Activated CD4-positive, alpha-beta memory T cell treated with anti-CD3 and anti-CD28 coated beads, Interleukin-2, amount 10 ng/mL, durations not matched to agents 7 days and 5 days (primary cell): Measurements from ENCODE around the gene KNSTRN. TPM values are rescaled to one million over a fixed set of nuclear protein-coding genes. Genes with fewer than 3 reads are reported as not detected.

Experiments used
- CTCF ChIA-PET: fragments of 350-600 bp; sonication (Branson Sonifier 250); formaldehyde crosslinking; loops from one replicate; lab custom pipeline; 2021; ENCODE audit warnings: antibody characterized with exemption, inconsistent platforms; lab: Charles Lee
- POLR2A ChIA-PET: fragments of 350-600 bp; sonication (Branson Sonifier 250); formaldehyde crosslinking; loops from one replicate; lab custom pipeline; 2021; ENCODE audit warnings: antibody characterized with exemption; lab: Charles Lee
- DNase-seq: peaks from one replicate; pipeline ENCODE4 v3.0.0-alpha.2; 2020
- H3K27ac Mint-ChIP-seq: one replicate; pipeline ENCODE4 v1.8.0; 2021; ENCODE audit warnings: mild to moderate bottlenecking, mixed read lengths
- H3K27me3 Mint-ChIP-seq: one replicate; pipeline ENCODE4 v1.8.0; 2021; ENCODE audit warnings: mixed read lengths
- H3K36me3 Mint-ChIP-seq: one replicate; pipeline ENCODE4 v1.8.0; 2021; ENCODE audit warnings: low read depth, mixed read lengths
- H3K4me1 Mint-ChIP-seq: one replicate; pipeline ENCODE4 v1.8.0; 2021; ENCODE audit warnings: mixed read lengths
- H3K4me3 Mint-ChIP-seq: one replicate; pipeline ENCODE4 v1.8.0; 2021; ENCODE audit warnings: mild to moderate bottlenecking, mixed read lengths
- H3K9me3 Mint-ChIP-seq: one replicate; pipeline ENCODE4 v1.8.0; 2021; ENCODE audit warnings: mixed read lengths
- total RNA-seq, 2 experiments: library from RNA; stranded (reverse); gene quantifications; one replicate each; pipeline ENCODE4 v1.2.3, GENCODE V29; 2021

Gene KNSTRN, protein sequence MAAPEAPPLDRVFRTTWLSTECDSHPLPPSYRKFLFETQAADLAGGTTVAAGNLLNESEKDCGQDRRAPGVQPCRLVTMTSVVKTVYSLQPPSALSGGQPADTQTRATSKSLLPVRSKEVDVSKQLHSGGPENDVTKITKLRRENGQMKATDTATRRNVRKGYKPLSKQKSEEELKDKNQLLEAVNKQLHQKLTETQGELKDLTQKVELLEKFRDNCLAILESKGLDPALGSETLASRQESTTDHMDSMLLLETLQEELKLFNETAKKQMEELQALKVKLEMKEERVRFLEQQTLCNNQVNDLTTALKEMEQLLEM
- 10 to 100 TPM; 54.2 to 54.3 TPM for total RNA-seq

DNA sequence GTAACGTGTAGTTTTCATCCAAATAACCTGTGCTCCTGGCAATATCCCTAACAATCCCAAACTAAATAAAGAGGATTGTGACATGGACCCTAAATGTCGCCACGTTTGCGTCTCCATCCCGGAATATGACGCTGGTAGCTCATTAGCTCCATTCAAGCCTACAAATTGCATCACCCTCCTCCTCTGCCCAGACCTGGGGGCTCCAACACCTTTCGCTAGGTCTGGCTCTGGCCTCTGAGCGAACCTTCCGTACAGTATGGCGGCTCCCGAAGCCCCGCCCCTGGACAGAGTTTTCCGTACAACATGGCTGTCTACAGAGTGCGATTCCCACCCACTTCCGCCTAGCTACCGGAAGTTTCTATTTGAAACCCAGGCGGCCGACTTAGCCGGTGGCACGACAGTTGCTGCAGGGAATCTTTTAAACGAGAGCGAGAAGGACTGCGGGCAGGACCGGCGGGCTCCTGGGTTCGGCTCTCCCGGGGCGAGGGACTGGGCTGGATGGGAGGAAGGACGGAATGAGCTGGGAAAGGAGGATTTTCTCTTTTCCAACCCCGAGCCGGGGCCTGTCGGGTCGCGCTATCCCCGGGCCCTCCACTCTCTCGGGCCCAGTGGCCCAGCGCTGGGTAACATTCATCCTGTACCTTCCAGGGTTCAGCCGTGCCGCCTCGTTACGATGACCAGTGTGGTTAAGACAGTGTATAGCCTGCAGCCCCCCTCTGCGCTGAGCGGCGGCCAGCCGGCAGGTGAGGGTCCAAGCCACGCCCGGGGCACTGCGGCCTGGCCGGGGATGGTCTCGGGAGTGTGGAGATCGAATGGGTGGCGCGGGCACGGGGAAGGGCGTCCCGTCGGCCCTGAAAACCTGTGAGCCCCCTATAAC is at the start of gene KNSTRN:
Gene KNSTRN, plus strand, starts transcription at position 142 of the 877 bp plus-strand sequence. Its CDS starts 115 bp downstream, at position 257.
- Mint-ChIP-seq H3K4me1 (peaks cover 32% of the 10 kb centered on the region), H3K4me3 (peak within 1 kb of the TSS; percentile 98), H3K9me3 (no peaks in the 10 kb centered on the region), H3K36me3 (peaks cover 39% of the 10 kb centered on the region), H3K27me3 (peaks cover 5% of the 10 kb centered on the region), H3K27ac (peak within 1 kb of the TSS; percentile 82)
- peak; percentile 94 for DNase-seq
- CTCF ChIA-PET: interaction anchor here (0.8 to 3.5 kb wide), 6 partner anchors 14 to 45 kb away, joined by 3 to 19 read pairs (median 4); no protein-coding TSS in a partner anchor
- POLR2A ChIA-PET: interaction anchor here (0.6 to 6.5 kb wide), 16 partner anchors 9 to 68 kb away, joined by 3 to 41 read pairs (median 4); partner anchors contain the start of gene IVD

DNA sequence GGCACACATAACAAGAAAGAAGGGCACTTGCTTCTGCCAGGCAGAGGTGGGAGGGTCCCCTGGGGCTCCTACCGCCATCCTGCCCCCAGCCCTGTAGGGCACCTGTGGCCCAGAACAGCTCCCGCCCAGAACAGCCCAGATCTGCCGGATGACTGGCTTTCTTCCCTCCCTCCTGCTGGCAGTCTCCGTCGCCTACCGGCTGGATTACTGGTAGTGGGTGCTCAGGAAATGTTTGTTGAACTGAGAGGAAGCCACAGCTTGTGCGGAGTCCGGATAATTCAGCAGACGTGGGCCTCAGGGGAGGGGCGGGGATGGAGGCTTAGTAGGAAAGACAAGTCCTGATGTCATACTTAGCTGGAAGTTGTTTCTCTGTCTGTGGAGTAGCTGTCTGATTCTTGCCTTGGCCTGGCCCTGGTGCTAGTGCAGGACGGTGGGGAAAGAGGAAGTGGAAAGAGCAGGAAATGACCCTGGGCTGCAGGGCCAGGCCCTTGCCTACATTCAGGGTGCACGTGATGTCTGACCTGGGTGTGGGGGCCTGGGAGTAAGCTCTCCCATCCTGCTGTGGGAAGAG is 48.5 kb upstream of the KNSTRN start:
- no peak for DNase-seq
- peaks cover 28% of the 10 kb centered on the region for H3K4me1 Mint-ChIP-seq
- ChIA-PET CTCF (interaction anchor here (1.1 to 9.9 kb wide), 8 partner anchors 9 to 89 kb away, joined by 3 to 122 read pairs (median 6); partner anchors contain the start of genes INAFM2 and PLCB2), POLR2A (interaction anchor here (1.0 to 5.2 kb wide), 4 partner anchors 9 to 54 kb away, joined by 3 to 37 read pairs (median 6); partner anchors contain the start of genes INAFM2 and PLCB2)
- no peak overlapping the region for H3K4me3 Mint-ChIP-seq
- no peaks in the 10 kb centered on the region for H3K27me3 Mint-ChIP-seq
- no peaks in the 10 kb centered on the region for H3K36me3 Mint-ChIP-seq
- peak overlapping the region; percentile 60 for H3K27ac Mint-ChIP-seq
- no peaks in the 10 kb centered on the region for H3K9me3 Mint-ChIP-seq

DNA sequence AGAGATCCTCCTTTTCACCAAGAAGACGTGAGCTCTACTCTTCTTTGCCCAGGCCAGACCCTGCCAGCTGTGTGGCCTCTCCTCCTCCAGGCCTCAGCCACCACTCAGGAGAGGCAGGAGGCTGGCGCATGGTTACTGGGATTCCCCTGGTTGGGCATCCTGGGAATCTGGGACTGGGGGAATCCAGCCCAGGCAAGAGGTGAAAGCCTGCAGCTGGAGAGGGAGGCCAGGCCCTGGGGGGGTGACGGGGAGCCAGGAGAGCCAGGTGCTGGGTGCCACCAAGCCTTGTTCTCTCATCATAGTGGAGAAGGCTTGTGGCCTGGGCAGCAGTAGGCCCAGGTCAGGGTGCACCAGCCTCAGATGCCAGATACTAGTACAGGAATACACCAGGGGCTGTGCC is 48.0 kb upstream of the KNSTRN start:
- H3K36me3 Mint-ChIP-seq: no peaks in the 10 kb centered on the region
- H3K9me3 Mint-ChIP-seq: no peaks in the 10 kb centered on the region
- H3K27ac Mint-ChIP-seq: no peak overlapping the region
- H3K4me3 Mint-ChIP-seq: no peak overlapping the region
- ChIA-PET POLR2A (interaction anchor here (1.0 to 5.2 kb wide), 3 partner anchors 9 to 26 kb away, joined by 3 to 37 read pairs (median 10); partner anchors contain the start of genes INAFM2 and PLCB2), CTCF (interaction anchor here (1.1 to 9.9 kb wide), 9 partner anchors 9 to 88 kb away, joined by 3 to 122 read pairs (median 6); partner anchors contain the start of genes INAFM2 and PLCB2)
- no peaks in the 10 kb centered on the region for H3K27me3 Mint-ChIP-seq
- no peak for DNase-seq
- H3K4me1 Mint-ChIP-seq: peaks cover 24% of the 10 kb centered on the region

DNA sequence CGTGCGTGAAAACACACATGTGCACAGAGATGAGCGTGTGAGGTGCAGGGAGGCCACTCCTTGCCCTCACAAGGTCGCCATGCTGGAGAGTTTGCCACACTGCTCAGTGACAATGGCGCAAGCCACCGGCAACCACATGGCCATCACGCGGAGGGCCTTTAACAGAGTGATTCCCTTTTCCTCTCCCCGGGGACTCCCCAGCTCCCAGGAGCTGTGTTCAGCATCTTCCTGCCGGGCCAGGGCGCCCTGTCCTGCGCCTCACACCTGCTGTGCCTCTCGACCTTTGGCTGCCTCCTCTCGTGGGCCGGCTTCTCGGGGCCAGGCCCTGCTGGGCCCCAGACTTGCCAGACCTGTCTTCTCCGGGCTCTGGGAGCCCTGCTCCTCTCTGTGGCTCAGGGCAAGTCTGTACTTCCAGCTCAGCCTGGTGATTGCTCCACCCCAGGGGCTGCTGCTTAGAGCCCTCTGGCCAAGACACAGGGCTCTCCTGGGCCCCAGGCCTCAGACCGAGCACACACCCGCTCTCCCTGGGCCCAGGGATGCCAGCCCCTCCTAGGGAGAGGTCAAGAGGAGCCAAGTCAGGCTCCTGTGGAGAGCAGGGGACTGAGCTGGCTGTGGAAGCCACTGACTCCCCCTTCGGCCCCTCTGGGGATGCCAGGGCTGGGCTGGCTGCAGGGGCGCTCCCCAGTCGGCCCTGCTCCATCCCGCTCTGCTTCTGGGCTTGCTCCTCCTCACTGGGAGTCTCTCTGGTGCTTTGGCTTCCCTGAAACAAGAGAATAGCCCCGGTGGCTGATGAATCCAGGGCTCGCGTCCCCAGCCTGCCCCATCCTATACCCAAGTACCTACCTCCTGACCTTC is 47.4 kb upstream of the KNSTRN start:
- H3K27ac Mint-ChIP-seq: no peak overlapping the region
- peaks cover 24% of the 10 kb centered on the region for H3K4me1 Mint-ChIP-seq
- no peak overlapping the region for H3K4me3 Mint-ChIP-seq
- H3K27me3 Mint-ChIP-seq: no peaks in the 10 kb centered on the region
- DNase-seq: no peak
- no peaks in the 10 kb centered on the region for H3K36me3 Mint-ChIP-seq
- H3K9me3 Mint-ChIP-seq: no peaks in the 10 kb centered on the region
- ChIA-PET CTCF (interaction anchor here (0.7 to 9.9 kb wide), 10 partner anchors 9 to 87 kb away, joined by 3 to 122 read pairs (median 6); partner anchors contain the start of genes INAFM2 and PLCB2), POLR2A (interaction anchor here (1.0 to 5.2 kb wide), 2 partner anchors 10 to 26 kb away, joined by 3 to 37 read pairs; partner anchors contain the start of gene PLCB2)

DNA sequence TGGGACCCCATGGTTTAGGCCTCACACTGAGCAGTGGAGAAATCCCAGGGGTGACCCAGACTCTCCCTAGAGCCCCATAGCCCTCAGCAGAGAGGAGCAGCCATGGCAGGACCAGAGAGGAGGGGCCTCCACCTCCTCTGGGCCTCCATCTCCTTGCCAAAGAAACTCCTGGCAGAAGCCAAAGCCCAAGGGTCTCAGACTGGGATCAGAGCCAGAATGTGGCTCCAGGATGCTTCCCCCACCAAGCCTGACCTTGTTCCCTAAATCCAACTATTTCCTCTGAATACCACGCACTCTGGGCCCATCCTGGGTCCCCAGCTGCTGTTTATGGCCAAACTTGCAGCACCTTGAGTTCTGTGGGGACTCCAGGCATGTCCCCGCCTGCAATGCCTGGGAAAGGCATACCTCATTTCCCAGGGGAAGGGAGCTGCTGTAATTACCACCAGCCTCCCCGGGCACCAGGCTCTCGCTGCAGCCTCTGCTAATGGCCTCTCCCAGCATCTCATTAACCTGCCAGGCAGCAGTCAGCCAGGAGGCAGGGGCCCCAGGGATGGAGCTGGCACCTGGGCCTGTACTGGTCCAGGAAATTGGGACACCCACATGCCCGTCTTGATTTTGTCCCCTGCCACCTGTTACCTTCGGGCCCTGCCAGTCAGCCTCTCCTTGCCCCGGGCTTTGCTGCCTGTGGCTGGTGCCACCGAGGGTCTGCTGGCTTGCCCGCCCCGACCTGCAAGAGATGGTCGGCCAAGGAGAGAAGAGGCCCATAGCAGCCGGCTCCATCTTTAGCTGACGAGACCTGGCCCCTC is 46.4 kb upstream of the KNSTRN start:
- Mint-ChIP-seq H3K4me3 (no peak overlapping the region), H3K27ac (no peak overlapping the region), H3K27me3 (no peaks in the 10 kb centered on the region), H3K4me1 (peaks cover 24% of the 10 kb centered on the region), H3K36me3 (no peaks in the 10 kb centered on the region), H3K9me3 (no peaks in the 10 kb centered on the region)
- ChIA-PET CTCF (interaction anchor here (0.7 to 9.9 kb wide), 13 partner anchors 9 to 118 kb away, joined by 3 to 157 read pairs (median 17); partner anchors contain the start of genes DISP2, INAFM2, IVD and PLCB2), POLR2A (interaction anchor here (0.8 to 5.2 kb wide), 4 partner anchors 8 to 27 kb away, joined by 3 to 37 read pairs (median 8); partner anchors contain the start of gene PLCB2)
- no peak for DNase-seq

DNA sequence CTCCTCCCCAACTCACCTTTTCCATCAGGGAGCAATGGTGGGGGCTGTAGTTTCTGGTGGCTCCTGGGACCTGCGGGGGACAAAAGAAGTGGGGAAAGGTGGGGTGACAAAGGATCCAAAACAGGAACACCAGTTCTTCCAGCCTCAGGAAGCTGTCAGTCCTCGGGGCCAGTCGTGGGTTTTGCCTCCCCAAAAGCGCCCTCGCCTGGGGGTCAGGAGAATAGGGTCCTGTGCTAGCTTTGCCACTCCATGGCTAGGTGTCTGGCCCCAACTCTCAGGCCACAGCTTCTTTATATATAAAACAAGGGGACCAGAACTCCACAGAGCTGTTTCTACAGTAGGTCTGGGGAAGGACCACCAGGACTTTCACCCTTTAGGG is 45.8 kb upstream of the KNSTRN start:
- CTCF ChIA-PET: interaction anchor here (0.9 to 9.9 kb wide), 15 partner anchors 8 to 171 kb away, joined by 3 to 157 read pairs (median 15); partner anchors contain the start of genes DISP2, INAFM2, IVD and PLCB2
- Mint-ChIP-seq H3K27ac (no peak overlapping the region), H3K4me1 (peaks cover 24% of the 10 kb centered on the region), H3K36me3 (no peaks in the 10 kb centered on the region), H3K4me3 (no peak overlapping the region), H3K9me3 (no peaks in the 10 kb centered on the region), H3K27me3 (no peaks in the 10 kb centered on the region)
- DNase-seq: no peak
- POLR2A ChIA-PET: interaction anchor here (0.8 to 5.2 kb wide), 4 partner anchors 9 to 28 kb away, joined by 3 to 37 read pairs (median 8); partner anchors contain the start of gene PLCB2

DNA sequence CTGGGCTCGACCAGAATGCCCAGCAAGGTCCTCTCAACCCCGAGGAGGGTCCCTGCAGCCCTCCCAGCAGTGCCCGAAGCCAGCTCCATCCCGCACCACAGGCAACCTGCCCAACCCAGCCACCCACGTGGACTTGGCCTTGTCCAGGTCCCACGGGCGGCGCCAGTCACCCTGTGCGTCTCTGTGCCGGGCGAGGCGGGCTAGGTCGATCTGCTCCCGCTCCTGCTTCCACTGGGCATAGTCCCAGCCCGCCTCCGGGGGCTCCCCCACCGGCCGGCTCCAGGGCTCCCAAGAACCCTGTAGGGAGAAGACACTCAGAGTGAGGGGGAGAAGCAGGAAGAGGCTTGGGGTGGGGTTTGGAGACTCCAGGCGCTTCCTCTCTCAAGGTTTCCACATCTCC is 44.9 kb upstream of the KNSTRN start:
- ChIA-PET CTCF (interaction anchor here (0.5 to 9.9 kb wide), 39 partner anchors 10 to 301 kb away, joined by 3 to 157 read pairs (median 4); partner anchors contain the start of genes ANKRD63, DISP2, INAFM2 and IVD), POLR2A (interaction anchor here (0.7 to 5.2 kb wide), 7 partner anchors 10 to 70 kb away, joined by 3 to 37 read pairs (median 4); partner anchors contain the start of genes INAFM2 and PLCB2)
- no peaks in the 10 kb centered on the region for H3K36me3 Mint-ChIP-seq
- DNase-seq: no peak
- H3K4me3 Mint-ChIP-seq: no peak overlapping the region
- H3K27me3 Mint-ChIP-seq: no peaks in the 10 kb centered on the region
- no peak overlapping the region for H3K27ac Mint-ChIP-seq
- peaks cover 24% of the 10 kb centered on the region for H3K4me1 Mint-ChIP-seq
- H3K9me3 Mint-ChIP-seq: no peaks in the 10 kb centered on the region

DNA sequence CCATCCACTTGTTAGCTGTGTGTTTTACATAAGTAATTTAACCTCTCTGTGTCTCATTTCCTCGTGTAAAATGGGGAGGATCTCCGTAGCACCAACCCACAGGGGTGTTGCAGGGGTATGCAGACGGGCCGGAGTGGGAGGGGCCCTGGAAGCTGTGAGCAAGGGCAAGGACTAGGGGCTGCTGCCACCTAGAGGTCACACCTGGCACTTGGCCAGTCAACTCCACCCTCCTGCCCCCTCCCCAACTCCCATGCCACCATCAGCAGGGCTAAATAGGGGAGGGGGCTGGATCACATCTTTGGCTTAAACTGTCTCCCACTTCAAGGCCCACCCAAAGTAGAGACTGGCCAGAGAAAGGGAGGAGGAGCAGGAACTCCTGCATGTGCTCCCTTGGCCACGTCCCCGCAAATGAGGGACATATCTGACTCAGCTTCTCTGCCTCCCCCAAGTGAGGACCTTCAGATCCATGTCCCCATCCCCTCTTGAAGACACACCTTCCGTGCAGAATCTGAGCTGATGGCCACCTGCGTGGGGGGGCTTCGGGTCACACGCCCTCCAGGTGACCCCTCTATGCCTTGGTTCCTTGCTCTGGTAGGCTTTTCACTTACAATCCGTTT is 44.4 kb upstream of the KNSTRN start:
- peak; percentile 80 for DNase-seq
- Mint-ChIP-seq H3K36me3 (no peaks in the 10 kb centered on the region), H3K4me3 (no peak overlapping the region), H3K4me1 (peaks cover 24% of the 10 kb centered on the region), H3K27me3 (no peaks in the 10 kb centered on the region), H3K27ac (no peak overlapping the region), H3K9me3 (no peaks in the 10 kb centered on the region)
- CTCF ChIA-PET: interaction anchor here (0.5 to 9.9 kb wide), 39 partner anchors 10 to 406 kb away, joined by 3 to 157 read pairs (median 4); partner anchors contain the start of genes ANKRD63, DISP2, INAFM2 and IVD
- POLR2A ChIA-PET: interaction anchor here (0.7 to 5.2 kb wide), 8 partner anchors 10 to 71 kb away, joined by 3 to 37 read pairs (median 4); partner anchors contain the start of genes ANKRD63, INAFM2 and PLCB2

DNA sequence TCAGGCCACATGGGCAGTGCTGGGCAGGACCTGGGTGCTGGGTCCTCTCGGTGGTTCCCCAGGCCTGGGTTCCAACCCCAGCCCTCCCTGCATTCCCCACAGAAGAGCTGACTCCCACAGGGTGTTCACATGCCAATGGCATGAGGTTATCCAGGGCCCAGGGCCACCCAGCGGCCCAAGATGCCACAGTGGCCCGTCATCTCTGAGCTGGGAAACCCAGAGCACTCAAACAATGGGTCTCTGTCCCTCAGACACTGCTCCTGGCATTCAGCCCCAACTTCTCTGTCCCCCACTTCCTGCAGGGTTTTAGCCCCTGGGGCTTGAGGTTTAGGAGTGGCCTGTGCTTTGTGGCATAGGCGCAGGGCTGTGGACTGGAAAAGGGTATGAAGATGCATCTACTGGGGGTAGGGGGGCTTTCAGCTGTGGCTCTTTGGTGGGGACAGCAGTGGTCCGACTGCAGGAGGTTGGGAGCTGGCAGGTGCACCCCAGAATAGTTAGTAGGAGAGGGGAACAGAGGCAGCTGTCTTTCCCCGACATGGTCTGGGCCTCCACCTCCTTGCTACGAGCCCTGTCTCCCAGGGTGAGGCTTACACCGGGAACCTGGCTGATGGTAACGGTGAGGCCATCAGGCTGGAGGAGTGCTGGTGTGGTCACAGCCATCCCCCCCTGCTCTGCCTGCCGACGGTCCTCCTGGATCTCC is 43.5 kb upstream of the KNSTRN start:
- Mint-ChIP-seq H3K4me3 (no peak overlapping the region), H3K4me1 (peaks cover 21% of the 10 kb centered on the region), H3K27me3 (no peaks in the 10 kb centered on the region), H3K36me3 (no peaks in the 10 kb centered on the region), H3K9me3 (no peaks in the 10 kb centered on the region), H3K27ac (no peak overlapping the region)
- no peak for DNase-seq
- POLR2A ChIA-PET: interaction anchor here (1.4 to 5.2 kb wide), 2 partner anchors 30 to 56 kb away, joined by 3 to 37 read pairs; partner anchors contain the start of genes ANKRD63 and PLCB2
- CTCF ChIA-PET: interaction anchor here (0.9 to 9.9 kb wide), 18 partner anchors 12 to 405 kb away, joined by 3 to 157 read pairs (median 6); partner anchors contain the start of genes DISP2, INAFM2, IVD and PLCB2
